D721Med (cell line): ENCODE measurements around the gene CAPRIN1.
"Not testable (repeated sequence)": the region's sequence is repeated elsewhere in the genome, so short reads cannot be mapped to it uniquely, and the experiment has no call there.

ENCODE experiments used
- DNase-seq: peaks from one replicate; pipeline ENCODE4 v3.0.0; 2011; ENCODE audit warnings: low spot score; ENCODE audit not compliant: insufficient read length
- FAIRE-seq: peaks from 2 replicates; lab custom pipeline; 2011; peaks lifted over from hg19 to GRCh38; lab: Jason Lieb, UNC
- TF ChIP-seq, protein P1 (sequence below): IDR thresholded peaks from 2 replicates; pipeline ENCODE4 v1.5.1; 2012; ENCODE audit warnings: mild to moderate bottlenecking, control low read depth; ENCODE audit not compliant: insufficient read depth; ENCODE audit errors: missing control alignments

Gene CAPRIN1

DNA sequence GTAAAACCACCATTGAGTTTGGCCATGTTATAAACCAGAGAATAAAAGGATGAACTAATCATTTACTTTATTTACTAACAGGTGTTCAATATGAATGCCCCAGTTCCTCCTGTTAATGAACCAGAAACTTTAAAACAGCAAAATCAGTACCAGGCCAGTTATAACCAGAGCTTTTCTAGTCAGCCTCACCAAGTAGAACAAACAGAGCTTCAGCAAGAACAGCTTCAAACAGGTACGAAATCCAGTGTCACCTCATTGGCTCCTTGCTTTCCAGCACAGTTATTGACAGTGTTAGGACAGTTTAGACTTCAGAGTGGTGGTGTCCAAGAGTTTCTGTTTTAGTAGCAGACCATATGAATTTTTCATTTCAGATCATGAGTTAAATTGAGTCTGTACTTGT is 40.3 kb downstream of the CAPRIN1 start:
- FAIRE-seq (no peak), DNase-seq (no peak)
- TF ChIP-seq, protein P1, sequence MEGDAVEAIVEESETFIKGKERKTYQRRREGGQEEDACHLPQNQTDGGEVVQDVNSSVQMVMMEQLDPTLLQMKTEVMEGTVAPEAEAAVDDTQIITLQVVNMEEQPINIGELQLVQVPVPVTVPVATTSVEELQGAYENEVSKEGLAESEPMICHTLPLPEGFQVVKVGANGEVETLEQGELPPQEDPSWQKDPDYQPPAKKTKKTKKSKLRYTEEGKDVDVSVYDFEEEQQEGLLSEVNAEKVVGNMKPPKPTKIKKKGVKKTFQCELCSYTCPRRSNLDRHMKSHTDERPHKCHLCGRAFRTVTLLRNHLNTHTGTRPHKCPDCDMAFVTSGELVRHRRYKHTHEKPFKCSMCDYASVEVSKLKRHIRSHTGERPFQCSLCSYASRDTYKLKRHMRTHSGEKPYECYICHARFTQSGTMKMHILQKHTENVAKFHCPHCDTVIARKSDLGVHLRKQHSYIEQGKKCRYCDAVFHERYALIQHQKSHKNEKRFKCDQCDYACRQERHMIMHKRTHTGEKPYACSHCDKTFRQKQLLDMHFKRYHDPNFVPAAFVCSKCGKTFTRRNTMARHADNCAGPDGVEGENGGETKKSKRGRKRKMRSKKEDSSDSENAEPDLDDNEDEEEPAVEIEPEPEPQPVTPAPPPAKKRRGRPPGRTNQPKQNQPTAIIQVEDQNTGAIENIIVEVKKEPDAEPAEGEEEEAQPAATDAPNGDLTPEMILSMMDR = no peak

DNA sequence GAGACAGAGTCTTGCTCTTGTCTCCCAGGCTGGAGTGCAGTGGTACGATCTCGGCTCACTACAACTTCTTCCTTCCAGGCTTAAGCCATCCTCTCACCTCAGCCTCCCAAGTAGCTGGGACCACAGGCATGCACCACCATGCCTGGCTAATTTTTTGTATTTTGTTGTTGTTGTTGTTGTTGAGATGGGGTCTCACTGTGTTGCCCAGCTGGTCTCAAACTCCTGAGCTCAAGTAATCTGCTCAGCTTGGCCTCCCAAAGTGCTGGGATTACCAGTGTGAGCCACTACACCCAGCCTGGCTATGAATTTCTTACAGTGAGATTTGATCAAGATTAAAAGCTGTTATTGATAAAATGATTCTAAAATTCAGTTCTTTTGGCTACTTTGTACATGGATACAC is 43.4 kb downstream of the CAPRIN1 start:
- FAIRE-seq, DNase-seq: not testable (repeated sequence)

DNA sequence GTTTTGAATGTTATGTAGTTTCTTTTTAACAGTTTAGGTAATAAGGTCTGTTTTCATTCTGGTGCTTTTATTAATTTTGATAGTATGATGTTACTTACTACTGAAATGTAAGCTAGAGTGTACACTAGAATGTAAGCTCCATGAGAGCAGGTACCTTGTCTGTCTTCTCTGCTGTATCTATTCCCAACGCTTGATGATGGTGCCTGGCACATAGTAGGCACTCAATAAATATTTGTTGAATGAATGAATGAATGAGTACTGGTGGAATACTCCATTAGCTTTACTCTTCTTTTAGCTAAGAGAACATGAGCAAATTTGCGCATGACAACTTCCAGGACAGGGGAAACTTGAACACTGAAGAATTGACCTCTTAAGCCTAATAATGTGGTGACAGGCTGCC is 47.3 kb downstream of the CAPRIN1 start:
- no peak for DNase-seq
- TF ChIP-seq, protein P1 = no peak
- FAIRE-seq = no peak

DNA sequence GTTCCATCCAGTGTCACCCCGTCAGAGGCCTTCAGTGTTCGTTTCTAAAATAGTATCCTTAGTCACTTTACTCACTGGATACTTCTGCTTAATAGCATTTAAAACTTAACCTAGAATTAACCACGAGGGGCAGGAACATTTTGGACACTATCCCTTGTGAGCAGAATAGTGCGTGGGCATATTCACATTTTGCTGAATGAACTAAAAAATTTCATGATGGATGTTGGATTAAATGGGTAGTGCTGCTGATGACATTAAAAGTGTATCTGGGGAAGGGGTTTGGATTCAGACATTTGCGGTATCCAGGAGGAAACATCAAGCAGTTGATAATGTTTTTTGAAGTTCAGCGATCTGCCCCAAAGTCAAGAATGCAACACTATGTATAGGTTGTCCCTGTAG is 53.1 kb downstream of the CAPRIN1 start:
- DNase-seq (no peak), FAIRE-seq (no peak)
- TF ChIP-seq, protein P1 = no peak

DNA sequence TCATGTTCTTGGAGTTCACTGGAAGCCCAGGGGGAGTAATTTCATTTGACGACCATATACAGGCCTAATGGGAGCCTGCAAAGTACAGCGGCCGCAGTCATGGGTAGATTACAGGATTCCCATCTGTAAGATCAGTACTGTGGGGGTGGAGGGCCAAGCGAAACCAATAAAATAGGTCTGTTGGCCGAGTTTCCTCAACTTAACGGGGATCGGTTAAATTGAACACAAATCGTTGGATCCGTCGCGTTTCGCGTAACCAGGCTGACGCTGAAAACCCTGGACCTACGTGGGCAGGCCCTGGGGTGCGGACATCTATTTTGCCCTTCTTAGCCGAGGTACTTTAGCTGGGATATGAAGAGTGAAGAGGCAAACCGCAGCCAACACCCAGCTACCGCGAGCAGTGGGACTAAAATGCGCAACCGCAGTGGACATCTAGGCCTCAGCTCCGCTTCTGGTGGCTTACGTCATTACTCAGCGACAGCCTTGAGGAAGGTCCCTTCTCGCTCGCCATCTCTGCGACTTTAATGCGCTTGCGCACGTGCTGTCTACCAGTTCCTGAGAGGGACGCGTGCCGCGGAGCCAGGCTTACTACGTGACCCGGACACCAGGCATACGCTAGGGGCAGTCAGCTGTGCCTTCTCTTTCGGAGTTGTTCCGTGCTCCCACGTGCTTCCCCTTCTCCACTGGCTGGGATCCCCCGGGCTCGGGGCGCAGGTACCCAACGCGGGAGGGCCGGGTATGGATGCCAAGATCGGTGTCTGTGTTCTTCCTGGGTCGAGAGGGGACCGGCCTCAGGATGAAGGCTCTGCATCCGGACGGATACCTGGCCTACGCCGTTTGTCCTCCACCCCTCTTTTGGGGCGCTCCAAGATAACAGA is 53.8 kb downstream of the CAPRIN1 start, which contains the start of gene NAT10:
NAT10 (plus strand) TSS at position 551 of the 878 bp plus-strand sequence. CDS start 2,597 bp downstream, outside the sequence.
- DNase-seq (peak; percentile 74), FAIRE-seq (no peak)
- TF ChIP-seq, protein P1 = no peak

DNA sequence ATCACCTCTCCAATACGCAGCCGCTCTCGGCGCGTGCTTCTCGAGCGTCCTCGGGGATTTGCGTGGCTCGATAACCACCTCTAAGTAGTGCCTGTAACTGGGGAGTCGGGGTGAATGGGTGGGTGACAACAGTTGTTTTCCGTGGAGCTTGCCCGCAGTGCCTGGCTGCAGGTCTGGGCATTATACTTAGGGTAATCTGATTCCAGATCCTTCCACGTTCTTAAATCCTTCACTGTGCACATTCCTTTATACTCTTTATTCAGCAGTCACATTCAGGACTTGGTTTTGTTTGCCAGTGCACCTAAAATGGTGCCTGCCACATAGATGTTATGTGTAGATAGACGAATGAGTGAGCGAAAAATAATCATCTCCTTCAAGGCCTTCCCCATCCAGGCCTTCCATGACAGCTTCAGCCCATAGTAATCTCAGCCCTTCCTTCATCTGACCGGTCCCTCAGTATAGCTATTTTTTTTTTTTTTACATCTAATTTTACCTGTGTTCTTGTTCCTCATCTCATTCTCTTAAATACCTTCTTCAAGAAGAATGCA is 54.5 kb downstream of the CAPRIN1 start:
- FAIRE-seq = no peak
- TF ChIP-seq, protein P1 = no peak
- DNase-seq = no peak

DNA sequence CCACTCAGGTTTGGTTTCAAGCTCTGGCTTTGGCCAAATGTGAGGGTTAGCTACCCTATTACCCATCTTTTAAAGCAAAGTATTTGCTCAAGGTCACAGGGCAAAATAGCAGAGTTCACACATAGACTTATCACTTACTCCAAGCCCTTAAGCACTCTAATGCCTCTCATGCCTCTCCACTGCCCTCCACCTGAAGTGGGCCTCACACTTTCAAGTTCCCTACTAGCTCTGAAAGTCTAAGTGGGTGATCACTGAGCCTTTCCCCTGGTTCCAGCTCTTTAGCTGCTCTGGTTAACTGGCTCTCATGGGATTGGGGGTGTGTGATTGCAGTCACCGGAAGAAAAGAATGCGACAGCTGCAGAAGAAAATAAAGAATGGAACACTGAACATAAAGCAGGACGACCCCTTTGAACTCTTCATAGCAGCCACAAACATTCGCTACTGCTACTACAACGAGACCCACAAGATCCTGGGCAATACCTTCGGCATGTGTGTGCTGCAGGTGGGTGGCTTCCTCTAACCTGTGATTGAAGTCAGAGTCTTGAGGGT is 60.3 kb downstream of the CAPRIN1 start:
- FAIRE-seq = no peak
- TF ChIP-seq, protein P1 = no peak
- DNase-seq = no peak
